Frontal cortex (tissue), 4 donors: Measurements from ENCODE around the gene MGA. TPM values are rescaled to one million over a fixed set of nuclear protein-coding genes. Genes with fewer than 3 reads are reported as not detected.

ENCODE experiments used
- DNase-seq, 2 donors: peaks; one replicate each; pipeline ENCODE4 v3.0.0; 2012; ENCODE audit warnings: low spot score in 2 of 2
- FAIRE-seq: peaks from 2 replicates; lab custom pipeline; 2012; peaks lifted over from hg19 to GRCh38; lab: Jason Lieb, UNC
- total RNA-seq: library from RNA; depleted of rRNA; stranded (reverse); fragments of >200 nt; gene quantifications from one replicate; pipeline ENCODE4 v1.2.3, GENCODE V29; 2014
- donor health status: control.
- donor health status: control.
- donor health status: control.

MGA gene
- total RNA-seq, 1 donor from 2014 or later = 81.9 TPM

DNA sequence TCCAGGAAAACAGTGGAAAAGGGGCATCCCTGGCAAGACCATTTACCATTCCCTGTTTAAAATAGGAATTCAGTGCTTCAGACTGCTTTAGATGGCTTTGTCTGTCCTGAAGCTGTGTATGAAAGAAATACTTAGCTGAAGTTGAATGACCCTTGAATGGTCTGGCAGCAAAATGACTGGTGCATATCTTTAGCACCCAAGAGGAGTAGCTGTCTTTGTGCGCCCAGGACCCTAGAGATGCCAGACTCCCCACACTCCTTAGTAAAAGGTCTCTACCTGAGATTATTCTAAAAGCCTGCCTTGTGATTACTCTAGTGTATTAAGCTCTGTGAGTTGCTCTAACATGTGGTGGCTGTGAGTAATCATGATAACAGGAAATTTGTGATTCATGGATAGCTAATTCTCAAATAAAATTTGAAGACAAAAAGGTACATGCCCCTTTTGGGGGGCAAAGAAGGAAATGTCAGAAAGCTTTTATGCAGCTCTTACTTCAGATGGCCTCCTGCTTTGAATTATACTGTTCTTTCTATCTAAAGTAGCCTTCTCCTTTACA, 117.3 kb downstream of the MGA start:
- DNase-seq (no peak), FAIRE-seq (no peak)

DNA sequence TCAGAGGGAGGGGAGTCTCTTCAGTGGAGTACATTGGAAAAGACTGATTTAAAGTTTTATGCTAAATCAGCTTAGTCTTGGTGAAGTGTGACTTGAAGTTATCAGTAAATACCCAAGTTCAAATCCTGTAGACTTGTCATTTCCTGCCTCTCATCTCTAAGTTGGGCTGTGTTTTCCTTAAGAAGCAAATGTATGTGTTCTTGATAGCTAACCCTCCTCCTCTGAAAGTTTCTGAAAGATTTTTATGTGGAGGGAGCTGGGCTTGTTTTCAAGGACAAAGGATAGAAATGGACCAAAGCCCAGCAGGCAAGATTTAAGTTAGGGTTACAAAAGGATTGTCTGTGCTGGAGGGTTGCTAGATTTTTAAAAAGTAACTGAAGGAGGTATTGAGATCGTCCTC, 118.3 kb downstream of the MGA start:
- DNase-seq (no peak), FAIRE-seq (no peak)

DNA sequence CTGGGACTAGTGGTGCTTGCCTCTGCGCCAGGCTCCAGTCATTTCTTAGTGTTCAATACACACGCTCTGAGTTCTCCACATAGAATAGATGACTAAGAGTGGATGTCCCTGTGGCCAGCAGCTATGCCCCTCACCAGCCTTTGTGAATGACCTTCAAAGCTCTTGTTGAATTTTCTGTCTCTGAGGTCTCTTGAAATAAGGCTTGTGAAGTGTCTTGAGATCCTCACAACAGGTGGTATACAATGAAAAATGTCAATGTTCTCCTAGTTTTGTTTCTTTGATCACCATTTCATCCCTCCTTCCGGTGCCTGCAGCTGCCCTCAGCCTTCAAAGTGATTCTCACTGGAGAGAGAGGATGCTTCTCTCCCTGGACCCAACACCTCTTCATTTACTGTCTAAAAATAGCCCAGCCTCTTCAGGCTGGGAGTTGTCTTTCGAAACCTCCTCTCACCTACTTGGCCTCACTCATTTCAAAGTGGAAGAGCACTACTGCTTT, 119.5 kb downstream of the MGA start:
- DNase-seq (no peak), FAIRE-seq (no peak)

DNA sequence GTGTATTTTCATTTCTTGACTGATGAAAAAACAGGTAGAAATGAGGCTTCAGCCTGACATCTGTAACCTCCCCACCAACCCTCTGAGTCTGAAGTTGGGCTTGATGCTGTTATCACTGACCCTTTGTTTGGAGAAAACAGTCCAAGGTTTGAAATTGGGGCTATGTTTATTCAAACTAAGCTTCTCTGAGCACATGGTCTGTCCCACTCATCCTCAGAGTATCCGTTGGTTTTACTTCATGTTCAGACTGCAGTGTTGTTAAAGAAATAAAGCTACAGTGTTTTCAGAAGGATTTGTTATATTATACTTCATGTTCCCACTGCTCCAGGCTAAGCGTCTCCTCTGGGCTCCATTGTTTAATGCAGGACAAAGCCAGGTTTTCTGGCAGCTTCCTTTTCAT, 120.1 kb downstream of the MGA start:
- FAIRE-seq = no peak
- DNase-seq = no peak

- no peak for FAIRE-seq
- no peak for DNase-seq
Observed at GRCh38 chr15:41780727-41781126, 120.5 kb downstream of the MGA start.

DNA sequence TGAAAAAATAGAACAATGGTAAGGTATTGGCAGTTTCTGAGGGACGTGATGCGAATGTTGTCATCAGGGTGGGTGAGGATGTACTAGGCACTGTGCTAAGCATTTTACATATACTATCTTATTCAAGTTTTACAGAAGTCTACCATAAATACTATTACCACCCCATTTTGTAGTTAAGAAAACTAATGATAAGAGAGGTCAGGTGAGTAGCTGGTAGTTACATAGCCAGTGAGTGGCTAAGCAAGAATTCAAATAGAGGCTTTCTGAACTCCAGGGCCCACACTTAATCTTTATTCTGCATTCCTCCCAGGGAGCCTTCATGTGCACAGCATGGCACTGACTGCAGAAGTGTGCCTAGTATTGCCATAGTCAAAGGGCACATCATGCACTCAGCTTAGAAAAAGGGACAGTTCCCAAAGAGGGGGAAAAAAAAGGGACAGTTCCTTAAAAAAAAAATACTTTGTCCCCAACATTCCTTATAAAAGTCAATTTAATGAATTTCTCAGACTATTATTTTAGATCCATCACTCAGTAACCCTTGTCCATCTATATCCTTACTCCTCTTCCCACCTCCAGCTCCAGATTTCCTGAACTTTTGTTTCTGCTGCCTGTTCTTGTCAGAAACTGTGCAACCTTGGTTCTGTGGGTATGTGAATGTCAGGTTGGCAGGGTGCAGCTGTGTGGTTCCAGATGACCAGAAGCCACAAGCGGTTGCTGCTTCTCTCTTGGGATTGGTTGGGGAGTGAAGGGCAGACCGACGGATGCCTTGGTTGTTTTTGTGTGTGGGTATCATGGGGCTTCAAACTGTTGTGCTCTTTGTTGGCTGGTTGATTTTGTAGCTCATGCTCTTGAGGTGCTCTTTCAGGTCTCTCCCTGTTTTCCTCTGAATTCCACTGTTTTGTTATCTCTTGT, 122.4 kb downstream of the MGA start:
- DNase-seq (no peak), FAIRE-seq (no peak)

- DNase-seq = no peak
Observed at GRCh38 chr15:41783296-41783695, 123.1 kb downstream of the MGA start.

GRCh38 chr15:41788262-41788661, 128.1 kb downstream of the MGA start:
- DNase-seq = no peak
- no peak for FAIRE-seq

More at GRCh38 chr15:41783296-41783695, 123.1 kb downstream of the MGA start:
- FAIRE-seq = no peak

- DNase-seq (no peak), FAIRE-seq (no peak)
Observed at GRCh38 chr15:41789236-41789635, 129.0 kb downstream of the MGA start.

DNA sequence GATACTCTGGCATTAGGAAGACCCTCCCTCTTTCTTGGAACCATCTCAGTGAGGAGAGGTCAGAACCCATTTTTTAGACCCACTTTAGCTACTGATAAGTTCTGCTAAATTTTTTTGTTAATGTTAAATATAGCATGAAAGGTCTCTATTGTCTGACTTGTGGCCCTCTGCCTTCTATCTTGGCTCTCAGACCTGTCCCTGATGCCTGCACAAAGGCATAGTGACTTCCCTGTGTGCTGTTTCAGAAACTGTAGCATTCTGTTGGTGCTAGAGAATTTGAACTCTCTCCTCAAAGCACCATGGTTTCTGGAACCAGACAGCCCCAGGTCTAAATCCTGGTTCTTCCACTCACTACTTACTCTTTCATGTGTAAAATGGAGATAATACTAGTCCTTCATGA, 129.5 kb downstream of the MGA start:
- FAIRE-seq (no peak), DNase-seq (no peak)

DNA sequence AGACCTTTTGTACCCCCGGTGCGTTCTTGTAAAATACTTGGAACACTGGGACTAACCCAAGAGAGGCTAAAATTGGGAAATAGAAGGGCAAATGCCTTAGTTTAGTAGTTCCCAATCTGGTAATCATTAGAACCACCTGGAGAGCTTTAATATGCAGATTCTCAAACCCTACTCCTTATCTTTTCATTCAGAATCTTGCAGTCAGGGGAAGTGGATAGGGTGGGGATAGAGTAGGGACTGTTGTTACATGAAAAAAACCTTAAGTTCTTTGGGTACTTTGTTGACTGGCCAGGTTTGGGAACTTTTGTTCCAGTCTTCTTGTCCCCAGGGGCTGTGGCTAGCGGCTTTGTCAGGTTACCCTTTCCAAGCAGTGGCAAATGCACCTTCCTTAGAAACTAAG, 130.0 kb downstream of the MGA start:
- FAIRE-seq (no peak), DNase-seq (no peak)

DNA sequence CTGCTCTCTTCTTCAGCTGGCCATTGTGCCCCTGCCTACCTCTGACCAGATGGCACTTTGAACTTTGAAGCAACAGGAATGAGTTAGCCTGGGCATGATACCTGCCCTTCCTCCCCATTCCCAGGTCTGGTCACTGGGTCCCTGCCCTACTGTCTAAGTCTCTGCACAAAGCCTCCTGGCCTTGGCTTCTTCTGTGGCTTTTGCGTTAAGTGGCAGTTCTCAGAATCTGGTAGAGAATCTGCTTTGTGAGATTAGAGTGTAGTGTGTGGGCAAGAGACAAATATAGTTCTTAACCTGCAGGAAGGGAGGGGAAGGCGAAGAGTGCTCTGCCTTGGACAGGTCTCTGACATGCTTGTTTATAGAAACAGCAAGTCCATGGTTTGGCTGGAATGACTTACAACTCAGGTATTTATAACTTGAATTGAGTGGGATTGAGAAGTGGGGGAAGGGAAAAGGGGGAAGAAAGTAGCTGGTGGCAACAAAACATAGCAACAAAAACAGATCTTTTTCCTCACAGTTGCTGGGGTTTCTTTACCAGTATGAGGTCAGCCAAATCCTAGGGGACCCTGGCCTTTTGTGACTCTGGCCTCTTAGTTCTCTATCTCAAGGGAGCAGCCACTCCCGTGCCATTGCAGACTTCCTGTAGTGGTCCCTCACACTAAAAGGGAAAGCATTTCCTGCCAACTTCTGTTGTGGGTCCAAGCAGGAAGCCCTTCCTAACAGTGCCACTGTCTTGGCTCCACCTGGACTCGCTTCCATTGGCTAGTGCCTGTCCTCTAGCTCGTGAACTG, 130.7 kb downstream of the MGA start:
- no peak for DNase-seq
- FAIRE-seq = no peak

DNA sequence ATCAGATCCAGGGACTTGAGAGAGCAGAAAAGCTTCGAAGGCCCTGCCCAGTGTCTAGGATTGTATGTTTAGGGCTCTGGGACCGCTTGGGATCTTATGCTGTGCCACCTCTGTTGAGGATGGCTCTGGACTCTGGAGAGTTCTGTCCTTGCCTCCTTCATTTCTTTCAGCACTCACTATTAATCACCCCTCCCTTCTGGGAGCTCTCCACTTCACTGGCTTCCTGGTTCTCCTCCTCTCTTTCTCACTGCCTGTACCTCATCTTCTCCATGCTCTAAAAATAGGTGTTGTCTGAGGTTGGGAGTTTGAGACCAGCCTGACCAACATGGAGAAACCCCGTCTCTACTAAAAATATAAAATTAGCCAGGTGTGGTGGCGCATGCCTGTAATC, 131.3 kb downstream of the MGA start:
- FAIRE-seq = no peak
- DNase-seq = no peak

DNA sequence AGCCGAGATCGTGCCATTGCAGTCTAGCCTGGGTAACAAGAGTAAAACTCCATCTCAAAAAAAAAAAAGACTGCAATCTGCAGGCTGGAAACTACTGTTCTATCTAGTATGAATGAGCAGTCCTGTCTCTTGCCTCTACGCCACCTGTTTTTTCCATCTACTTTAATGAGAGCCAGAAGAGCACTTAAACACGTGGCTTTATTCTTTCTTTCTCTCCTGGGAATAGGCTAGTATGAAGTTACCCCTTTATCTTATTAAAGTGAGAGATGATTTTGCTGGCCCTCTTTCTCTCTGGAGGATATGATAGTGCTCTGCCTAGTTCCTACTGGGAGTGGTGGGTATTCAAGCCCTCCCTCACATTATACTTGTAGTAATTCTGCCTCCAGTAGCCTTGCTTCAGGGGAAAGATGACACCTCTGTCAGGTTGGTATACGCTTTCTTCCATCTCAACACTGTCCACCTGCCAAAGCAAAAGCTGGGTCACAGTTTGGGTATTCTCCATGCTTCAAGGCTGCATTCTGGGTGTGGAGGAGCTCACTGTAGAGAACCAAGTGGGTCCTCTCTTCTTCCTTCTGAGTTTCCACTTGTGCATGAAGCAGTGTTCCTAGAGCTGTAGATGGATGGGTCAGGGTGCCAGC, 131.9 kb downstream of the MGA start:
- DNase-seq = no peak
- no peak for FAIRE-seq

DNA sequence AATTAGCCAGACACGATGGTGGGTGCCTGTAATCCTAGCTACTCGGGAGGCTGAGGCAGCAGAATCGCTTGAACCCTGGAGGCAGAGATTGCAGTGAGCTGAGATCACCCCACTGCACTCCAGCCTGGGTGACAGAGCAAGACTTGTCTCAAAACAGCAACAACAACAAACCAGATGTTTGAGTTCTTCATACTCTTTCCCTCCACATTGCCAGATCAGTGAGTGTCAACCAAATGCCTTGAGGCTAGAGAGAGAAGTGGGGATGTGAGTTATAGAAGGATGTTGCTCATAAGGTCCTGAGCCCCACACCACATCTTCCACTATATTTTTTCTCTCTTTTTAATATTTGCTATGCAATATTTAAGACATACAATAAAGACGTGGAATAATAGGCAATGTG, 133.9 kb downstream of the MGA start:
- DNase-seq = no peak
- FAIRE-seq = no peak

- no peak for DNase-seq
- FAIRE-seq = no peak
Observed at GRCh38 chr15:41795996-41796856, 136.0 kb downstream of the MGA start.

DNA sequence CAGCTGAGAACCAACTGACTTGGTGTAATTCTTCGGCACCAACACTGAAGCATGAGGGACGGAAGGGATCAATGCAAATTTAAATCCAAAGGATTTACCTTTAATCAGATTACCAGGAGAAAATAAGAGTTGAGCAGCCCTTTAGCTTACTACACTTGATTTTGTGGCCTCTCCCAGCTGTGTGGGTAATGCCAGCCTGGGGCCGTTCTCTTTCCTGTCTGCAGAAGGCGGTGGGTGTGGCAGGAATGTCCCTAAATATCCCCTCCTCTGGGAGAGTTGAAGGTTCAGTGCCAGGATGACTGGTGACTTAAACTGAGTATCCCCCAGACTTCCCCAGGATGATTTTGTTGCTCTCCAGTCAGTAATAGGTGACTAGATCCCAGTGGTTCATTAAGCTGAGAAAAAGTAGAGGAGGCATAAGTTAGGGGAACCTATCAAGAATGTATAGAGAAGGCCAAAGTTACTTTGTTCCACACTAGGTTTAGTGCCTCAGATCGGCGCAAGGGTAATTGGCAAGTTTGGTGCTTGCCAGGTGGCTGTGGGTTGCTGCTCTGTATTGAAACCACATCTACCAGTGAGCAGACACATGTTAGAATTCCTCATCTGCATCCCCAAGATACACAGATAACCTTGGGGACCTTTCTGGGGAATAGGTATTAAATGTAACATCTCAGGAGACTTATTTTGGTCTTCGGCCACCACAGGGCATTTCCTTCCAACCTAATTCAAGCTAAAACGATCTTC, 137.2 kb downstream of the MGA start:
- FAIRE-seq (no peak), DNase-seq (no peak)

- no peak for FAIRE-seq
- no peak for DNase-seq
Observed at GRCh38 chr15:41798607-41799487, 138.6 kb downstream of the MGA start.
